ENCODE results near the gene DOCK11. TPM values are rescaled to one million over a fixed set of nuclear protein-coding genes. Genes with fewer than 3 reads are reported as not detected.

The DOCK11 gene
- total and polyA plus RNA-seq, 2 of the 4 experiments (the other 2 are of a cell fraction) = 3.9 to 13.1 TPM

DNA sequence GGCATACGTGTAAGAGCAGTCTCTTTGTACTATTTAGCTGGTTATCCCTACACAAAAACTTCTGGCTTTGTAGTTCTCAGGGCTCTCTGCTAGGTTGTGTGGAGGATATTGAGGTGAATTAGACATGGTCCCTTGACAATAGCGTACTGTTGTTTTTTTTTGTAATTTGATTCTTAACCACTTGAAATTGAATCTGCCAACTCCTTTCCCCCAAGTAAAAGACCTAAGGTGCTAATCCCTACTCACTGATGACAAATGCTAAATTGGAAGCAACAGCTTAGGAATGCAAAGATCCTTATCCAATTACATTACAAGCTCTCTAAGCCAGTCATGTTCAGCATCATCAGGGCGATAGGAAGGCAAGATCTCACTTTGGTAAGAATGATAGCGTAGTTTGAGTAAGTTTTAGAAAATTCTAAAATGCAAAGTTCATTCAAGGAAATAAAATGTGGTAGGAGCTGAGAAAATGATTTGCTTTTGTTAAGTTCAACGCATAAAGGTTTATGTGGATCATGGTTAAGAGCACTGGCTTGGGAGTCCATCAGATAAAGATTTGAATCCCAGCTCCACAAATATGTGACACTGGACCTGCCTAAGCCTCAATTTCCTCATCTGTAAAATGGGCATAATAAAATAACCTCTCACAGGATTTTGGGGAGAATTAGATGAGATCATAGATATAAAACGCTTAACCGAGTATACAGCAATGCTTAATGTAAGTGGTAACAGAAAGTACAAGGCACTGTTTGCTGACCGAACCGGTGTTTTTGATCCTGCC lies 39.3 kb downstream of the DOCK11 start:
- Histone ChIP-seq H2AK5ac (ENCODE audit: low read depth, low read length) (no peak overlapping the region), H3K14ac (replicated peaks; ENCODE audit: low read depth, low read length) (no peak overlapping the region), H3K36me3 (ENCODE audit: control insufficient read depth, insufficient read depth, low read length) (no peaks in the 10 kb centered on the region), H4K20me1 (ENCODE audit: insufficient read depth, low read length) (peaks cover 3% of the 10 kb centered on the region; the same call in 1 of the 2 replicates), H2AFZ (replicated peaks; ENCODE audit: low read length, poor library complexity) (no peak overlapping the region), H2BK15ac (ENCODE audit: low read depth, low read length) (no peak overlapping the region), H3K4me2 (ENCODE audit: low read depth, low read length) (no peak overlapping the region), H3K4me1 (ENCODE audit: control insufficient read depth, insufficient read depth, low read length) (peaks cover 2% of the 10 kb centered on the region), H4K91ac (ENCODE audit: insufficient read depth, low read depth, low read length) (no peak overlapping the region), H2BK120ac (ENCODE audit: low read depth, low read length) (no peak overlapping the region), H3K23ac (ENCODE audit: low read depth, low read length) (no peak overlapping the region), H2BK5ac (ENCODE audit: low read depth, low read length, poor library complexity, severe bottlenecking) (no peak overlapping the region), H3K27ac (ENCODE audit: insufficient read depth, low read length) (no peak overlapping the region), H3K56ac (ENCODE audit: extremely low read depth, insufficient read depth, low read length) (no peak overlapping the region), H4K8ac (ENCODE audit: low read depth in 2 of 2, low read length in 2 of 2) (no peak overlapping the region), H2BK20ac (ENCODE audit: low read depth, low read length) (peak overlapping the region; percentile 20; the same call in 1 of the 2 replicates), H3K4me3 (ENCODE audit: insufficient read depth, low read depth, low read length) (no peak overlapping the region), H3K18ac (ENCODE audit: low read depth, low read length) (no peak overlapping the region), H2AK9ac (replicated peaks; ENCODE audit: low read depth, low read length, poor library complexity) (no peak overlapping the region), H3K79me1 (ENCODE audit: low read depth in 1 of 2, low read length in 2 of 2) (peaks cover 0 to 14% of the 10 kb centered on the region in 2 experiments; a peak in 2 of 4 replicates), H3K9me1 (ENCODE audit: insufficient read depth, low read length) (0 out of 2 replicates have a peak, but pooled peaks cover 5% of the 10 kb centered on the region), H3K9ac (ENCODE audit: low read depth, low read length) (no peak overlapping the region), H3K9me3 (ENCODE audit: control insufficient read depth, insufficient read depth, low read length) (no peaks in the 10 kb centered on the region), H4K5ac (ENCODE audit: low read depth, low read length) (no peak overlapping the region), H3K27me3 (ENCODE audit: control insufficient read depth, insufficient read depth, low read length) (no peaks in the 10 kb centered on the region), H3K4ac (ENCODE audit: low read depth, low read length) (no peak overlapping the region)
- dilution Hi-C loops (cut with HindIII; ENCODE audit: low sequenced_read_pairs, unreplicated experiment) (no loop called here), in situ Hi-C loops (cut with MboI; ENCODE audit: low sequenced_read_pairs) (no loop called here), intact Hi-C loops (cut with micrococcal nuclease) (no loop called here)
- no peak for DNase-seq
- ChIA-PET CTCF (interaction anchor here (0.6 to 1.5 kb wide), 2 partner anchors 14 to 18 kb away, joined by 3 read pairs; no protein-coding TSS in a partner anchor), POLR2A (ENCODE audit: unreplicated experiment) (interaction anchor here (0.6 kb wide), 1 partner anchor 67 kb away, joined by 19 read pairs; no protein-coding TSS in a partner anchor)
- no CpG with 5 or more reads among the region's 9 CpGs for WGBS, 2 experiments (ENCODE audit: extremely low coverage in 2 of 2, insufficient read length in 1 of 2)
- ATAC-seq (ENCODE audit: low read depth) = no peak
- TF ChIP-seq, protein P1, sequence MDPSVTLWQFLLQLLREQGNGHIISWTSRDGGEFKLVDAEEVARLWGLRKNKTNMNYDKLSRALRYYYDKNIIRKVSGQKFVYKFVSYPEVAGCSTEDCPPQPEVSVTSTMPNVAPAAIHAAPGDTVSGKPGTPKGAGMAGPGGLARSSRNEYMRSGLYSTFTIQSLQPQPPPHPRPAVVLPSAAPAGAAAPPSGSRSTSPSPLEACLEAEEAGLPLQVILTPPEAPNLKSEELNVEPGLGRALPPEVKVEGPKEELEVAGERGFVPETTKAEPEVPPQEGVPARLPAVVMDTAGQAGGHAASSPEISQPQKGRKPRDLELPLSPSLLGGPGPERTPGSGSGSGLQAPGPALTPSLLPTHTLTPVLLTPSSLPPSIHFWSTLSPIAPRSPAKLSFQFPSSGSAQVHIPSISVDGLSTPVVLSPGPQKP (IDR thresholded peaks at IDR 0.05; ENCODE audit: borderline replicate concordance, low read depth, low read length) = no peak
- no peak for TF ChIP-seq CHD1 (IDR thresholded peaks at IDR 0.05; ENCODE audit: low read depth, low read length)
- TF ChIP-seq POLR2A (IDR thresholded peaks at IDR 0.05; ENCODE audit: low read depth, low read length) = no peak
- TF ChIP-seq, protein P2, sequence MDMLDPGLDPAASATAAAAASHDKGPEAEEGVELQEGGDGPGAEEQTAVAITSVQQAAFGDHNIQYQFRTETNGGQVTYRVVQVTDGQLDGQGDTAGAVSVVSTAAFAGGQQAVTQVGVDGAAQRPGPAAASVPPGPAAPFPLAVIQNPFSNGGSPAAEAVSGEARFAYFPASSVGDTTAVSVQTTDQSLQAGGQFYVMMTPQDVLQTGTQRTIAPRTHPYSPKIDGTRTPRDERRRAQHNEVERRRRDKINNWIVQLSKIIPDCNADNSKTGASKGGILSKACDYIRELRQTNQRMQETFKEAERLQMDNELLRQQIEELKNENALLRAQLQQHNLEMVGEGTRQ (IDR thresholded peaks at IDR 0.05; ENCODE audit: low read depth, low read length) = no peak
- TF ChIP-seq FOS (IDR thresholded peaks at IDR 0.05; ENCODE audit: low read depth, low read length) = no peak
- TF ChIP-seq, protein P3, sequence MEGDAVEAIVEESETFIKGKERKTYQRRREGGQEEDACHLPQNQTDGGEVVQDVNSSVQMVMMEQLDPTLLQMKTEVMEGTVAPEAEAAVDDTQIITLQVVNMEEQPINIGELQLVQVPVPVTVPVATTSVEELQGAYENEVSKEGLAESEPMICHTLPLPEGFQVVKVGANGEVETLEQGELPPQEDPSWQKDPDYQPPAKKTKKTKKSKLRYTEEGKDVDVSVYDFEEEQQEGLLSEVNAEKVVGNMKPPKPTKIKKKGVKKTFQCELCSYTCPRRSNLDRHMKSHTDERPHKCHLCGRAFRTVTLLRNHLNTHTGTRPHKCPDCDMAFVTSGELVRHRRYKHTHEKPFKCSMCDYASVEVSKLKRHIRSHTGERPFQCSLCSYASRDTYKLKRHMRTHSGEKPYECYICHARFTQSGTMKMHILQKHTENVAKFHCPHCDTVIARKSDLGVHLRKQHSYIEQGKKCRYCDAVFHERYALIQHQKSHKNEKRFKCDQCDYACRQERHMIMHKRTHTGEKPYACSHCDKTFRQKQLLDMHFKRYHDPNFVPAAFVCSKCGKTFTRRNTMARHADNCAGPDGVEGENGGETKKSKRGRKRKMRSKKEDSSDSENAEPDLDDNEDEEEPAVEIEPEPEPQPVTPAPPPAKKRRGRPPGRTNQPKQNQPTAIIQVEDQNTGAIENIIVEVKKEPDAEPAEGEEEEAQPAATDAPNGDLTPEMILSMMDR (conservative IDR thresholded peaks at IDR 0.05; ENCODE audit: low read depth, low read length) = no peak
- no peak for TF ChIP-seq RFX5 (IDR thresholded peaks at IDR 0.05; ENCODE audit: low read depth, low read length)
- no peak for TF ChIP-seq RCOR1 (IDR thresholded peaks at IDR 0.05; ENCODE audit: insufficient replicate concordance, low read length)
- no peak for TF ChIP-seq MAZ (IDR thresholded peaks at IDR 0.05; ENCODE audit: borderline replicate concordance, low read depth, low read length)
- BruUV-seq (replicated peaks) = no TSS peak
